Measurements from ENCODE around the gene SLC25A30.
"Not testable (repeated sequence)": the region's sequence is repeated elsewhere in the genome, so short reads cannot be mapped to it uniquely, and the experiment has no call there.

The SLC25A30 gene

DNA sequence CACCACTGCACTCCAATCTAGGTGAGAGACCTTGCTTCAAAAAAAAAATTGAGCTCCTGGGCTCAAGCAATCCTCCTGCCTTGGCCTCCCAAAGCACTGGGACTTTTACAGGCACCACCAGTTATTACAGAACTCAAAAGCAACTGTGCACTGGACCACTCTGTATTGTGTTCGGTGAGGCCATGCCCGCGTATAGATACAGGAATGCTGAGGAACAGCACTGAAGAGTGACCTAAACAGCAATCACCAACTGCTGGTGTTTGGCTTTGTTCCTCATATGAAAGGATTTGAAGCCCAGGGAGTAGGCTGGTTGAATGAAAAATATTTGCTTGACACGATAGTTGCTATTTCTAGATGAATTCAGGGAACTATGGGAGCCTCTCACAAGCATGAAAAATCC is 29.5 kb downstream of the SLC25A30 start:
- no peak for DNase-seq

DNA sequence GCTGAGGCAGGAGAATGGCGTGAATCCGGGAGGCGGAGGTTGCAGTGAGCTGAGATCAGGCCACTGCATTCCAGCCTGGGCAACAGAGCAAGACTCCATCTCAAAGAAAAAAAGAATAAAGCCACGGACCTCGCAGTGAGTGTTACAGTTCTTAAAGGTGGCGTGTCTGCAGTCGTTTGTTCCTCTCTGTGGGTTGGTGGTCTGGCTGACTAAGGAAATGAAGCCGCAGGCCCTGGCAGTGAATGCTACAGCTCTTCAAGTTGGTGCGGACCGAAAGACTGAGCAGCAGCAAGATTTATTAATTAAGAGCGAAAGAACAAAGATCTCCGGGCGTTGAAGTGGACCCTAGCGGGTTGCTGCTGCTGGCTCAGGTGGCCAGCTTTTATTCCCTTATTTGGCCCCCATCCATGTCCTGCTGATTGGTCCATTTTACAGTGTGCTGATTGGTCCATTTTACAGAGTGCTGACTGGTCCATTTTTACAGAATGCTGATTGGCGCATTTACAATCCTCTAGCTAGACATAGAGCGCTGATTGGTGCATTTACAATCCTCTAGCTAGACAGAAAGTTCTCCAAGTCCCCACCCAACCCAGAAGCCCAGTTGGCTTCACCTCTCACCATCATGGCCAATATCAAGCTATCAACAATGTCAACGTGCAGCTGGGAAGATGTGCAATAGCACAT is 31.1 kb downstream of the SLC25A30 start:
- DNase-seq = not testable (repeated sequence)

DNA sequence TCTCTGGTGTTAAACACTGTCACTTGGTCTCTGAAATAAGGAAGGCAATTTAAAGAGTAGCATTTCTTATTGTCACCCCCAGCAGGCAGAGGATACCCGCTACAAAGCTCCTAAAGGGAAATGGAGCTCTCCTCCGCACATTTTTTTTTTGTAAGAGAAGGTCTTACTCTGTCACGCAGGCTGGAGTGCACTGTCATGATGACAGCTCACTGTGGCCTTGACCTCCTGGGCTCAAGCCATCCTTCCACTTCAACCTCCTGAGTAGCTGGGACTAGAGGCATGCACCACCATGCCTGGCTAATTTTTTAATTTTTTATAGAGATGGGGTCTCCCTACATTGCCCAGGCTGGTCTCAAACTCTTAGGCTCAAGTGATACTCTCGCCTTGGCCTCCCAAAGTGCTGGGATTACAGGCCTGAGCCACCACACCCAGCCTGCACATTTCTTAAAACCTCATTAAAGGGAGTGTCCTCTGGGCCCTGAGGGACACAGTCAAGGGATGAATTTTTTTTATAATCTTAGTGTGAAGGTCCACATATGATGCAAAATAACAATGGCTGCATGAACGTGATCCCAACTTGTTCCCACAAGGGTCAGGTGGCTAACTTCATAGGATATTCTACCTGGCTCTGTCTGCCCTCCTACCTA is 32.1 kb downstream of the SLC25A30 start:
- no peak for DNase-seq

DNA sequence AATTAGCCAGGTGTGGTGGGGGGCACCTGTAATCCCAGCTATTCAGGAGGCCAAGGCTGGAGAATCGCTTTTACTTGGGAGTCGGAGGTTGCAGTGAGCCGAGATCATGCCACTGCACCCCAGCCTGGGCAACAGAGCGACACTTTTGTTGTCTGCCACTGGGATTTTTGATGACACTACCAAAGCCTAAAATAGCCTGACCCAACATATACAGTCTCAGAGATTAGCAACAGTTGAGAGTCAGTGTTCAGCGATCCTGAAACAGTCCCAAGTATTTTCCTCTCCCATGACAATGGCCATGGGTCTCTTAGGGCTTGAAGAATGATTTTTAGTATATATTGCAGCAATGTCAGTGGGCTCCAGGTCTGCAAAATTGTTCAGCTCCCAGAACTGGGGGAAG is 32.9 kb downstream of the SLC25A30 start:
- no peak for DNase-seq

DNA sequence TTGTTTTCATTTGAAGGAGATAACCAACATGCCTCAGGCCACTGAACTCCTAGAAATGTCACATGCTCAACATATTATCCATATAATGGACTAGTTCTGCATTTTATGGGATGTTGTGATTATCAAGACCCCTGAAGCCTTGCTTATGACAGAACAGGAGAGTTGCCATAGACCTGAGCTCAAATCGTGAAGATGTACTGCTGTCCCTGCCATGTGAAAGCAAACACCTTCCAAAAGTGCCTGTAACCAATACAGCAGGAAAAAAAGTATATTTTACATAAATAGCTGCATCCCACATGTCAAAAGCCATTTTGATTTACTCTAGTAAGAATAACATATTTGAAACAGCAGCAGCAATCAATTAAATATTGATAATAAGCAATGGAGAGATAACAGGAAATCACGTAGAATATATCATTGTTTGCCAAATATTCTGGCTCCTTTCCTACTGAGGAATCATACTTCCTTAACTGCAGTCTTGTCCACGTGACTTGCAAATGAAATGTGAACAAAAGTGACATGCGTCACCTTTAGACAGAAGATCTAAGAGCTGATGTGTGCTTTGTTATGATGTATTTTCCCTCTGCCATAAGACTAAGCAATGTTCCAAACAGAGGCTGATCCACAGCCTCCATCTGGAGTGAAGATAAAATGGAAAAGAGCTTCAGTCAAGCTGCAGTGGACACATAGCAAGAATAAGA is 33.5 kb downstream of the SLC25A30 start:
- no peak for DNase-seq

DNA sequence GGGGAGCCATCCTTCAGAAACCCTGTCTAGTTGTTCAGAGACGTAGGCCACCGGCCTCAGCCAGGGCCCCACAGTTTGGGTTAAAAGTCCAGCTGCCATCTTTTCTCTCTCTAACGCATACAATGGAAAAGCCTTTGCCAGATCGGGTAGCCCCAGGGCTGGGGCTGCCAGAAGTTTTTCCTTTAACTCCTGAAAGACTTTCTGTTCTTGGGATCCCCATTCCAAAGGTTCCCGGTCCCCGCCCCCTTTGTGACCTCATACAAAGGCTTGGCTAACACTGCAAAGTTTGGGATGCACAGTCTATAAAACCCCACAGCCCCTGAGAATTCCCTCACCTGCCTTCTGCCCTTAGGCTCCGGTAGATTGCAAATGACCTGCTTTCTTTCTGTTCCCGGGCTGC is 35.4 kb downstream of the SLC25A30 start:
- DNase-seq = not testable (repeated sequence)

DNA sequence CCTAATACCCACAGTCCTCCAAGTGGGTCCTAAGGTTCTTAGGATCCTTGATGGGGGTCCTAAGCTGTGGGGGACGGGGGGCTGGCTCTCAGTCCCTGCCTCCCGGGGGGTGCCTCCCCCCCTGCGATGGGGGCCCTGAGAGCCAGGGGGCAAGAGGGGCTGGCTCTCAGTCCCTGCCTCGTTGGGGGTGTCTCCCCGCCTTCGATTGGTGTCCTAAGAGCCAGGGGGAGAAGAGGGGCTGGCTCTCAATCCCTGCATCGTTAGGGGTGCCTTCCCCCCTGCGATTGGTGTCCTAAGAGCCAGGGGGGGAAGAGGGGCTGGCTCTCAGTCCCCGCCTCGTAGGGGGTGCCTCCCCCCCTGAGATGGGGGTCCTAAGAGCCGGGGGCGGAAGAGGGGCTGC is 37.0 kb downstream of the SLC25A30 start:
- DNase-seq = no peak

DNA sequence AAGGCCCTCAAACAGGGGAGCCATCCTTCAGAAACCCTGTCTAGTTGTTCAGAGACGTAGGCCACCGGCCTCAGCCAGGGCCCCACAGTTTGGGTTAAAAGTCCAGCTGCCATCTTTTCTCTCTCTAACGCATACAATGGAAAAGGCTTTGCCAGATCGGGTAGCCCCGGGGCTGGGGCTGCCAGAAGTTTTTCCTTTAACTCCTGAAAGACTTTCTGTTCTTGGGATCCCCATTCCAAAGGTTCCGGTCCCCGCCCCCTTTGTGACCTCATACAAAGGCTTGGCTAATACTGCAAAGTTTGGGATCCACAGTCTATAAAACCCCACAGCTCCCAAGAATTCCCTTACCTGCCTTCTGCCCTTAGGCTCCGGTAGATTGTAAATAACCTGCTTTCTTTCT is 37.5 kb downstream of the SLC25A30 start:
- not testable (repeated sequence) for DNase-seq

DNA sequence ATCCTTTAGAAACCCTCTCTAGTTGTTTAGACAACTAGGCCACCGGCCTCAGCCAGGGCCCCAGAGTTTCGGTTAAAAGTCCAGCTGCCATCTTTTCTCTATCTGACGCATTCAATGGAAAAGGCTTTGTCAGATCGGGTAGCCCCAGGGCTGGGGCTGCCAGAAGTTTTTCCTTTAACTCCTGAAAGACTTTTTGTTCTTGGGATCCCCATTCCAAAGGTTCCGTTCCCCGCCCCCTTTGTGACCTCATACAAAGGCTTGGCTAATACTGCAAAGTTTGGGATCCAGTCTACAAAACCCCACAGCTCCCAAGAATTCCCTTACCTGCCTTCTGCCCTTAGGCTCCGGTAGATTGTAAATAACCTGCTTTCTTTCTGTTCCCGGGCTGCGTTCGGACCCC is 38.7 kb downstream of the SLC25A30 start:
- not testable (repeated sequence) for DNase-seq

DNA sequence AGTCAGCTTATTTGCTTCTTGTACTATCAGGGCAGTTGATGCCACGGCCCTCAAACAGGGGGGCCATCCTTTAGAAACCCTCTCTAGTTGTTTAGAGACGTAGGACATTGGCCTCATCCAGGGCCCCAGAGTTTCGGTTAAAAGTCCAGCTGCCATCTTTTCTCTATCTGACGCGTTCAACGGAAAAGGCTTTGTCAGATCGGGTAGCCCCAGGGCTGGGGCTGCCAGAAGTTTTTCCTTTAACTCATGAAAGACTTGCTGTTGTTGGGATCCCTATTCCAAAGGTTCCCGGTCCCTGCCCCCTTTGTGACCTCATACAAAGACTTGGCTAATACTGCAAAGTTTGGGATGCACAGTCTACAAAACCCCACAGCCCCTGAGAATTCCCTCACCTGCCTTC is 39.4 kb downstream of the SLC25A30 start:
- not testable (repeated sequence) for DNase-seq

DNA sequence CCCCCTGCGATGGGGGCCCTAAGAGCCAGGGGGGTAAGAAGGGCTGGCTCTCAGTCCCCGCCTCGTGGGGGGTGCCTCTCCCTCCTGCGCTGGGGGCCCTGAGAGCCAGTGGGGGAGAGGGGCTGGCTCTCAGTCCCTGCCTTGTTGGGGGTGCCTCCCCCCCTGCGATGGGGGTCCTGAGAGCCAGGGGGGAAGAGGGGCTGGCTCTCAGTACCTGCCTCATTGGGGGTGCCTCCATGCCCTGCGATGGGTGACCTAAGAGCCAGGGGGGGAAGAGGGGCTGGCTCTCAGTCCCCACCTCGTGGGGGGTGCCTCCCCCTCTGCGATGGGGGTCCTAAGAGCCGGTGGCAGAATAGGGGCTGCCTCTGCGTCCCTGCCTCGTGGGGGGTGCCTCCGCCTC is 40.9 kb downstream of the SLC25A30 start:
- not testable (repeated sequence) for DNase-seq

DNA sequence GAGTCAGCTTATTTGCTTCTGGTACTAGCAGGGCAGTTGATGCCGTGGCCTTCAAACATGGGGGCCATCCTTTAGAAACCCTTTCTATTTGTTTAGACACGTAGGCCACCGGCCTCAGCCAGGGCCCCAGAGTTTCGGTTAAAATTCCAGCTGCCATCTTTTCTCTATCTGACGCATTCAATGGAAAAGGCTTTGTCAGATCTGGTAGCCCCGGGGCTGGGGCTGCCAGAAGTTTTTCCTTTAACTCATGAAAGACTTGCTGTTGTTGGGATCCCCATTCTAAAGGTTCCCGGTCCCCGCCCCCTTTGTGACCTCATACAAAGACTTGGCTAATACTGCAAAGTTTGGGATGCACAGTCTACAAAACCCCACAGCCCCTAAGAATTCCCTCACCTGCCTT is 41.5 kb downstream of the SLC25A30 start:
- DNase-seq = not testable (repeated sequence)

DNA sequence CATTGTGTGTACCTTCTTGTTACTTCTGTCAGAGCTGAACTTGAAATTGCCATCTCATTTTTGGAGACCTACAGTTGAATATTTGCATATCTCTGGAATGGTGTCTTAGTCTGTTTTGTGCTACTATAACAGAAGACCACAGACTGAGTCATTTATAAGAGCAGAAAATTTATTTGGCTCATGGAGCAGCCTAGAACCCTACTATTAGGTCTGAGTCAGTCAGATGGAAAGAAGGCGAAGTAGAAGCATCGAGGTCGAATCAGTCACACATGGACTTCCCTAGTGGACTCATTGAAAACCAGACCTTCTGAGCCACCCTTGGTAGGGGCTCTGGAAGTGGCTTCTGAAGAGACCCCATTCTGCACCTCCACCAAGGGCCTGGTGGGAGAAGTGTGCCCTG is 43.3 kb downstream of the SLC25A30 start:
- DNase-seq = no peak

DNA sequence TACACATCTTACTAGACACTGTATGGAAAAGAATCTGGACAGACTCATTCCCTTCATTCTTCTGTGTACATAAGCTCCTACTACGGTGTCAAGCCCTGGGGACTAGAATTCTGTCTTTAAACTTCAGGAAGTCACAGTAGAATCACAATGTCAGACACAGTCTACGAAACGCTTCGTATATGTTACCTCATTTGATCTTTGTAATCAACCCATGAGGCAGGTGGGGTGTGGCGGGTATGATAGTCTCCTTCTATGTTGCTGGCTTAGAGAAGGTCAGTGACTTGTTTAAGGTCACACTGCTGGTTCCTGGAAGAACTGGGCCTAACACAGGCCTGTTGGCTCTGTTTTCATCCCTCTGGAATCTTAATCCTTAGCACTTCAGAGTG is 45.0 kb downstream of the SLC25A30 start:
- no peak for DNase-seq

DNA sequence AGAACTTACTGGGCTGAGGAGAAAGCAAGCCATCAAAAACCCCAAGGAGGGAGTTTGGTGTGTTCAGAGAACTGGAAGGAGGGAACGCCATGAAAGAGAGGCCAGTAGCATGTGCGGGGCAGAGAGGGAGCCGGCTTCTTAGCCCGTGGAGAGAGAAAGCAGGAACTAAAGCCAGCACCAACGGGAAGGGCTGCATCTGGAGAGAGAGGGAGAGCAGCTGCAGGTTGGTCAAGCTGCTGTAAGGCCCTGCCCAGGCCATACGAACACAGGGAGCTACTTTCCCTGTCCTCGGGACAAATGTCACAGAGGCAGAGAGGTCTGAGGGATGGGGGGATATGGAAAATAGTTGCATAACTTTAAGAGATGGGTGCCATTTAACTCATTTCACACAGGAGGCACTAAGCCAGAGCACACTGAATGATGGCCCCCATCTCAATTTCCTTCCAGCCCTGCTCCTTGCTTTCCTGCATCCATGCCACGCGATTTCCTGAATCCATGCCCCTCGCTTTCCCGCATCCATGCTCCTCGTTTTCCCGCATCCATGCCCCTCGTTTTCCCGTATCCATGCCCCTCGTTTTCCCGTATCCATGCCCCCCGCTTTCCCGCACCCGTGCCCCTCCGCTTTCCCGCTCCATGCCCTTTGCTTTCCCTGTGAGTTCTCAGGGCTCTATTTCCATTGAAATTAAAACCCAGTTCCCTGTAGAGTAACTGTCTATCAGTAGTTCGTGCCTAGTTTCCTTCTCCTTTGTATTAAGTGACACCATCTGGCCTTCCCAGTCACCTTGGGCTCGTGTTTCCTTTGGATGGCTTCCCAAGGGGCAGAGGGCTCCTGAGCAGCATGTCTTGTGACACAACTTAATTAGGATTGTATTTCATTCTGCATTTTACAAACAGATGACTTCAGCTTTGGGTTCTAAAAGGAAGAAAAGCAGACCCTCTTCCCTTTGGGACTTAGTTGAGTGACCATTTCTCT is 45.7 kb downstream of the SLC25A30 start:
- no peak for DNase-seq

DNA sequence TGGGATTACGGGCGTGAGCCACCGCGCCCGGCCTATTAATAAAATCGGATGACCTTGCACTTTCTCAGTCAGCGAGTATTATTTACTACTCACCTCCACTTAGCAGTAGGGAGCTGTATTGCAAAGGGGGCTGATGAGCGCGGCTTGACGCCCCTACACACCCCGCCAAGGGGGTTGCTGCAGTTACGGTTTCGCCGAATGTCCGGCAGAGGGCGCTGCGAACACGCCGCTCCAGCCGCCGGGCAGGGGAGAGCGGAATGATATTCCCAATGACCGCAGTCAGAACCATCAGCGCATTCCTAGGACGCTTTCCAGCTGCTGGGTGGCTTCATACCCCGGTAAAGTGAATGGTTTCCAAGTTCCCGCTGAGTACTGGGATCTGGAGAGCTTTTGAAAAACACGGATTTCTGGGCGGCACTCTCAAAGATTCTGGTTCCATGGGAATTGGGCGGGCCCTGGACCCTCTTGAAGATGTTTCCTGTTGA is 47.2 kb downstream of the SLC25A30 start:
- peak; percentile 17 for DNase-seq

DNA sequence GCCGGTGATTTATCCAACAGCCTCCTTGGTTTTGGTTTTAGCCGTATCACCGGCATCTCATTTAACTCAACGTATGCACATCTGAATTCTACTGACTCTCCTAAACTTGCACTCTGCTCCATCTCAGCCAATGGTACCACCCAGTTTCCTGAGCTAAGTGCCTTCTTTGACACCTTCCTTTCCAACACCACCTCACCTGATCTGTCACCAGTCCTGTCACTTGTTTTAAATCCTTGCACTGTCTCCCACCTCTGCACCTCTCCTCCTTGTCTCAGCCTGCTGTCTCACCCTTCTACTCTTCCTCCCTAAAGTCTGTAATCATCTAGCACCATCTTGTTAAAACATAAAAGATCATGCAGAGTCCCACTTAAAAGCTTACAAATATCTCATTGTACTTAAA is 49.1 kb downstream of the SLC25A30 start:
- DNase-seq = no peak

DNA sequence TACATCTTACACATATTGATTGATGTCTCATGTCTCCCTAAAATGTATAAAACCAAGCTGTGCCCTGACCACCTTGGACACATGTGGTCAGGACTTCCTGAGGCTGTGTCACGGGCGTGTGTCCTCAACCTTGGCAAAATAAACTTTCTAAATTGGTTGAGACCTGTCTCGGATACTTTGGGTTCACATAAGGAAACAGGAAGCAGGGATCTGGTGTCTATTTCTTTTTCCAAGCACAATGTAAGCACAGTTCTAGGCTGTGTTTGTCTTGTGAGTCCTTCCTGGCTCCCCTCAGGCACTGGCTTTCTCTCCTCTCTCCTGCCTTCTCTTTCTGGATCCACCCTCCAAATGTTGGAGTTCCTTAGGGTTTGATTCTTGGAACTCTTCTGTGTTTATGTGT is 49.6 kb downstream of the SLC25A30 start:
- no peak for DNase-seq

DNA sequence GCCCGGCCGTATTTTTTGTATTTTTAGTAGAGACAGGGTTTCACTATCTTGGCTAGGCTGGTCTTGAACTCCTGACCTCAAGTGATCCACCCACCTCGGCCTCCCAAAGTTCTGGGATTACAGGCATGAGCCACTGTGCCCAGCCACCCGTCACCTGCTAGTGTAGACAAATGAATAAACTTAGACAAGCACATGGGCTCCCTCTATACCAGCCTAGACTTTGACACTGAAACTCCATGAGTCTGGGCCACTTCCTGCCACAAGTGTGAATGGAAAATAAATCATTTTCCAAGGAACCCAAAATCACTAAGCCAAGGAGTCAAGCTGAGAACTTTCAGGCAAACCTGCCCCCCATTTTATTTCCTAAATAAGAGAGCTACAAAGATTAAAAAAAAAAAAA is 50.2 kb downstream of the SLC25A30 start:
- no peak for DNase-seq

DNA sequence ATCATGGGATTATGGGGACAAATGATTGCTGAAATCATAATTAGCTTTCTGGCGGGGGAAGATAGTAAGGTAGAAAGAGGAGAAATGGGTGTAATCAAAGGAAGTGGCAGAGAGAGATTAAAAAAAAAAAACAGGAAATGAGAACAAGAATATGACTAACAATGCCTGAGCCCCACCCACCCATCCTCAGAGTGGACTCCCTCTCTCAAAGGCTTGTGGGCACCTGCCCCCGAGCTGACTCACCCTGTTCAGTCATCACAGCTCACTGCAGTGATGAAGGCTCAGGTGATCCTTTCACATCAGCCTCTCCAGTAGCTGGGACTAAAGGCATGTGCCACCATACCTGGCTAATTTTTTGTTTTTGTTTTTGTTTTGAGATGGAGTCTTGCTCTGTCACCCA is 50.8 kb downstream of the SLC25A30 start:
- DNase-seq = no peak

DNA sequence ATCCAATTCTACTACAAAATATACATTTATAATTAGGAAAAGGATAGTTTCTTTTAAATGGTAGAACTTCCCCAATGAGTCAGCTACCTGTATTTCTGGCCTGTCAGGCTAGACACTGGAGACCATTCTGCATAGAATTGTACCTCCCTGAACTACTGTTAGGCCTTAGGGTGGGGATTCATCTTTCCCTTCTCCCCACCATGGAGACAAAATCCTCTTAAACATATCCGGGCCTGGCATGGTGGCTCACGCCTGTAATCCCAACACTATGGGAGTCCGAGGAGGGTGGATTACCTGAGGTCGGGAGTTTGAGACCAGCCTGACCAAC is 52.7 kb downstream of the SLC25A30 start:
- no peak for DNase-seq

DNA sequence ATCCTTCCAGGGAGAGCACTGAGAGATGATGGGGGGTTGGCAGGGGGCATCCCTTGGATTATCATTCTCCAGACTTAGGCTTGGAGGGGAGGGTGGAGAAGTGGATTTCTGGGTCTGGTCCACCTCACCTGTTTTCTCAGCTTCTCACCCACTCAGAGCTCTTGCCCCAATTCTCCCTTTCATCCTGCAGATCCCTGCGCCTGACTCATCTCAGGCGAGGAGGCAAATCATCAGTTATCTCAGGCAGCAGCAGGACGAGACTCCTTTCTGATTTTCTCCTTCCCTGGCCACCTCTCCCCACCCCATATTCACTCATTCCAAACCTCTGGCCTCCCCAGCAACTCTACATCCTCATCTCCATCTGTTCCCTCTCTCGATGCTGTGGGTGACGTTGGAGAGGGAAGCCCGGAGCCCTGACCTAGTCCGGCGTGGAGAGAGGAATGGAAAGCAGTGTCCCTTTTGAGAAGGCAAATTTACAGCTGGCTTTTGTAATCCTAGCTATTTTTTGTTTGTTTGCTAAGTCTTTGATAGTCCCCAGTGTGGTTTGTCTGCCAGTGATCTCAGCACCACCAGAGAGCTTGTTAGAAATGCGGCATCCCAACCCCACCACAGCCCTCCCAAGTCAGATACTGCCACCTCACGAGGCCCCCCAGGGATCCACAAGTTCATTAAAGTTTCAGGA is 53.2 kb downstream of the SLC25A30 start:
- no peak for DNase-seq

Measured in NCI-H1105 treated with DMSO at 0.1 percent for 48 hours (cell line).